Heart left ventricle (tissue), 13 donors: ENCODE results near the gene ACAA1.

Source experiments
- POLR2A ChIP-seq, 2 donors: fragments of 450-650 bp; IDR thresholded peaks; one replicate each; pipeline ENCODE4 v1.6.1; 2017; ENCODE audit warnings: antibody characterized with exemption in 2 of 2, mild to moderate bottlenecking in 2 of 2, moderate library complexity in 2 of 2
- TF ChIP-seq, protein P1 (sequence below), 12 donors: fragments of 200-600 bp; sonication (generic) in 4 of 12; IDR thresholded peaks; one replicate each; pipeline versions ENCODE4 v1.5.0 to v1.8.0; 2018 to 2022; ENCODE audit warnings: antibody characterized with exemption in 12 of 12, mild to moderate bottlenecking in 5 of 12
- donor health status: ischemic (EF 13 %, LVEDD 7.1; RV severe dilation, severe dysfunction).
- donor health status: DM: no; HTN: yes; CAD: no.
- donor health status: DM: no; HTN: no; CAD: no.
- donor health status: ischemic (EF 25% LVEDD 6.9; RV normal size, moderate dysfunction).
- donor health status: ischemic (EF 25% LVEDD 5.7; RV mildly dilated, moderate dysfunction).
- donor health status: ischemic (EF 35%, LVEDD 5.7; RV mildly dilated, moderate dysfunction).
- donor health status: nonischemic (EF 11% LVEDD 7.7; RV severe dilation, severe dysfunction).
- donor health status: DM: yes; HTN: yes; CAD: no.
- donor health status: PGD.
- donor health status: ischemic (EF 29% LVEDD 5.4; RV normal size, mild dysfunction).
- donor health status: nonischemic (EF 23%, LVEDD 6.1; RV moderate dilation, normal function).

DNA sequence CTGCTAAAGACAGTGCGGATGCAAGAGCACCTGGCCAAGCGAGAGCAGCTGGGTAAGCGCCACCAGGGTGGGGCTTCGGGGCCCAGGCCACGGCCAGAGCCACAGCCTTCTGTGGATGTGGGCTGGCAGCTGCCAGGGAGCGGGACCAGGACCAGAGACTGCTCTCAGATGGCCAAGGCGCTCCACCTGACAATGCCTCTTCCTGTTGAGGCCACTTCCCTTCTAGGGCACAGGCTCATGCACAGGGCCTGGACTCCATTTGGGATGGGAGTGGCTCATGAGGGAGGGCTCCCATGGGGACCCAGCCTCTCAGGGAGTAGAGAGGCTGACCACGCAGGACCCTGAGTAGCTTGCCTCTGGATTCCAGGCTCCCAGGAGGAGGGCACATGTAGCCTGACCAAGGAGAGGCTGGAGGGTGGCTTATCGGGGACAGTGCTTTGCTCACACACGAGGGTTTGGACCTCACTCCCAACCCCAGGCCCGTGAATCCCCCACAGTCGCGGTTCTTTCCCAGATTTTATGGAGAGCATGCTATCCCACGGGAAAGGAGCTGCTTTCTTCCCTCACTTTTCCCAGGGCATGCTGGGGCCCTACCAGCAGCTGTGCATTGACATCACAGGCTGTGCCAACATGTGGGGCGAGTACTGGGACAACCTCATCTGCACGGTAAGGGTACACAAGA lies 25.1 kb downstream of the ACAA1 start:
- TF ChIP-seq, protein P1, sequence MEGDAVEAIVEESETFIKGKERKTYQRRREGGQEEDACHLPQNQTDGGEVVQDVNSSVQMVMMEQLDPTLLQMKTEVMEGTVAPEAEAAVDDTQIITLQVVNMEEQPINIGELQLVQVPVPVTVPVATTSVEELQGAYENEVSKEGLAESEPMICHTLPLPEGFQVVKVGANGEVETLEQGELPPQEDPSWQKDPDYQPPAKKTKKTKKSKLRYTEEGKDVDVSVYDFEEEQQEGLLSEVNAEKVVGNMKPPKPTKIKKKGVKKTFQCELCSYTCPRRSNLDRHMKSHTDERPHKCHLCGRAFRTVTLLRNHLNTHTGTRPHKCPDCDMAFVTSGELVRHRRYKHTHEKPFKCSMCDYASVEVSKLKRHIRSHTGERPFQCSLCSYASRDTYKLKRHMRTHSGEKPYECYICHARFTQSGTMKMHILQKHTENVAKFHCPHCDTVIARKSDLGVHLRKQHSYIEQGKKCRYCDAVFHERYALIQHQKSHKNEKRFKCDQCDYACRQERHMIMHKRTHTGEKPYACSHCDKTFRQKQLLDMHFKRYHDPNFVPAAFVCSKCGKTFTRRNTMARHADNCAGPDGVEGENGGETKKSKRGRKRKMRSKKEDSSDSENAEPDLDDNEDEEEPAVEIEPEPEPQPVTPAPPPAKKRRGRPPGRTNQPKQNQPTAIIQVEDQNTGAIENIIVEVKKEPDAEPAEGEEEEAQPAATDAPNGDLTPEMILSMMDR (IDR thresholded peaks at IDR 0.05) = no peak
- no peak for TF ChIP-seq POLR2A (IDR thresholded peaks at IDR 0.05)
